Measurements from ENCODE around the gene GAS6.
"Not testable (repeated sequence)": the region's sequence is repeated elsewhere in the genome, so short reads cannot be mapped to it uniquely, and the experiment has no call there.

Gene GAS6

GRCh38 chr13:113886561-113887112, 22.8 kb upstream of the GAS6 start:
- no peak for DNase-seq

GRCh38 chr13:113884821-113885220, 20.9 kb upstream of the GAS6 start:
- DNase-seq, result no peak

GRCh38 chr13:113883921-113884804, 20.3 kb upstream of the GAS6 start:
- DNase-seq, result no peak

- no peak for DNase-seq
These were observed 19.5 kb upstream of the GAS6 start for GRCh38 chr13:113883314-113883811.

GRCh38 chr13:113882716-113883115, 18.8 kb upstream of the GAS6 start:
- DNase-seq, result no peak

- no peak for DNase-seq
These were observed 18.4 kb upstream of the GAS6 start for GRCh38 chr13:113882267-113882630.

- DNase-seq, result no peak
These were observed 17.9 kb upstream of the GAS6 start for GRCh38 chr13:113881614-113882266.

- DNase-seq, result no peak
These were observed 17.1 kb upstream of the GAS6 start for GRCh38 chr13:113880651-113881611.

- no peak for DNase-seq
These were observed 15.9 kb upstream of the GAS6 start for GRCh38 chr13:113879494-113880360.

- no peak for DNase-seq
These were observed 15.1 kb upstream of the GAS6 start for GRCh38 chr13:113879017-113879416.

- DNase-seq, result no peak
These were observed 13.5 kb upstream of the GAS6 start for GRCh38 chr13:113877149-113877990.

GRCh38 chr13:113876346-113877148, 12.7 kb upstream of the GAS6 start:
- DNase-seq, result no peak

- no peak for DNase-seq
These were observed 12.0 kb upstream of the GAS6 start for GRCh38 chr13:113875837-113876281.

GRCh38 chr13:113875429-113875815, 11.5 kb upstream of the GAS6 start:
- DNase-seq, result no peak

- no peak for DNase-seq
These were observed 10.9 kb upstream of the GAS6 start for GRCh38 chr13:113874579-113875428.

- no peak for DNase-seq
These were observed 10.3 kb upstream of the GAS6 start for GRCh38 chr13:113874177-113874576.

GRCh38 chr13:113869263-113869662, 5.4 kb upstream of the GAS6 start:
- DNase-seq, result no peak

GRCh38 chr13:113867913-113868312, 4.0 kb upstream of the GAS6 start:
- not testable (repeated sequence) for DNase-seq

- no peak for DNase-seq
These were observed 1.6 kb upstream of the GAS6 start for GRCh38 chr13:113865427-113865826.

Data from stimulated activated CD4-positive, alpha-beta T cell treated with anti-CD3 and anti-CD28 coated beads, Interleukin-4, amount 100 ng/mL, for 24 hours (primary cell).